A549 (cell line): ENCODE data around the gene SKA3.

Experiments
- CEBPB ChIP-seq, 2 experiments: fragments of >200 bp in 1 of 2; sonication (Bioruptor Twin) in 1 of 2; formaldehyde crosslinking in 1 of 2; IDR thresholded peaks; 2 replicates each; pipeline ENCODE4 v1.6.1; 2012 to 2016
- GATA3 ChIP-seq: IDR thresholded peaks from 2 replicates; pipeline ENCODE4 v1.6.1; 2012; ENCODE audit warnings: borderline replicate concordance
- HDAC2 ChIP-seq: fragments of 200-600 bp; sonication (generic); IDR thresholded peaks from 2 replicates; pipeline ENCODE4 v1.6.1; 2016
- MAZ ChIP-seq: fragments of 150-350 bp; IDR thresholded peaks from 2 replicates; pipeline ENCODE4 v1.6.1; 2014; ENCODE audit warnings: antibody characterized with exemption, low read depth, low read length, borderline replicate concordance
- MYC ChIP-seq: IDR thresholded peaks from 2 replicates; pipeline ENCODE4 v1.6.1; 2012; ENCODE audit warnings: mild to moderate bottlenecking, inconsistent platforms, low read length, improper control_type of control experiment, borderline replicate concordance
- PHF8 ChIP-seq: fragments of 200-600 bp; sonication (generic); IDR thresholded peaks from 2 replicates; pipeline ENCODE4 v1.6.1; 2016; ENCODE audit warnings: low read depth, mild to moderate bottlenecking, antibody characterized with exemption, moderate library complexity, borderline replicate concordance
- POLR2A ChIP-seq: IDR thresholded peaks from 2 replicates; pipeline ENCODE4 v1.6.1; 2012; ENCODE audit warnings: mild to moderate bottlenecking, low read length
- TP53 ChIP-seq: fragments of 250-450 bp; sonication (Bioruptor Pico); IDR thresholded peaks from 2 replicates; pipeline ENCODE4 v1.5.0; 2021; ENCODE audit warnings: mild to moderate bottlenecking, moderate library complexity
- TF ChIP-seq, protein P1 (sequence below): fragments of 150-350 bp; IDR thresholded peaks from 2 replicates; pipeline ENCODE4 v1.6.1; 2014; ENCODE audit warnings: low read depth, mild to moderate bottlenecking, low read length
- TF ChIP-seq, protein P2 (sequence below): fragments of >200 bp; sonication (Bioruptor Twin); formaldehyde crosslinking; IDR thresholded peaks from 3 replicates; pipeline ENCODE4 v1.5.1; 2016
- TF ChIP-seq, protein P3 (sequence below): fragments of 200-600 bp; sonication (generic); IDR thresholded peaks from 2 replicates; pipeline ENCODE4 v1.6.1; 2016; ENCODE audit warnings: antibody characterized with exemption, mild to moderate bottlenecking, moderate library complexity
- TF ChIP-seq, protein P4 (sequence below): fragments of 450-650 bp; IDR thresholded peaks from 2 replicates; pipeline ENCODE4 v1.6.1; 2014; ENCODE audit warnings: antibody characterized with exemption
- TF ChIP-seq, protein P5 (sequence below): fragments of >200 bp; sonication (Bioruptor Twin); formaldehyde crosslinking; IDR thresholded peaks from 3 replicates; pipeline ENCODE4 v1.6.1; 2016

DNA sequence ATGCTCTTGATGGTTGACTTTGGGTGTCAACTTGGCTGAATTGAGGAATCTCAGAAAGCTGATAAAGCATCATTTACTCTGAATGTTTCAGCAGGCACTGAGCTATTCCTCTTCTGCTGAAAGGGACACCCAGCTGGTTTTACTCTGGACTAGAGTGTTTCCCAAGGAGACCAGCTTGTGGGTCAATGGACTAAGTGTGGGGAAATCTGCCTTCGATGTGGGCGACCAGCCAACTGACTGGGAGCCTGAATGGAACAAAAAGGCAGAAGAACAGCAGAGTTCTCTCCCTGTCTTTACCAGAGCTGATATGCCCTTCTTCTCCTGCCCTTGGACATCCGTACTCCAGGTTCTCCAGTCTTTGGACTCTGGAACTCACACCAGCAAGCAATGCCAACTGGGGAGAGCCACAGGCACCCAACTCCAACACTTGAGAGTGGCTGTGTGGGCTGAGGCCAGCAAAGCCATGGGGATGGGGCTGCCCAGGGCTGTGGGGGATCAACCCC is 32.4 kb upstream of the SKA3 start:
- TF ChIP-seq, protein P1, sequence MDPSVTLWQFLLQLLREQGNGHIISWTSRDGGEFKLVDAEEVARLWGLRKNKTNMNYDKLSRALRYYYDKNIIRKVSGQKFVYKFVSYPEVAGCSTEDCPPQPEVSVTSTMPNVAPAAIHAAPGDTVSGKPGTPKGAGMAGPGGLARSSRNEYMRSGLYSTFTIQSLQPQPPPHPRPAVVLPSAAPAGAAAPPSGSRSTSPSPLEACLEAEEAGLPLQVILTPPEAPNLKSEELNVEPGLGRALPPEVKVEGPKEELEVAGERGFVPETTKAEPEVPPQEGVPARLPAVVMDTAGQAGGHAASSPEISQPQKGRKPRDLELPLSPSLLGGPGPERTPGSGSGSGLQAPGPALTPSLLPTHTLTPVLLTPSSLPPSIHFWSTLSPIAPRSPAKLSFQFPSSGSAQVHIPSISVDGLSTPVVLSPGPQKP, result no peak
- TF ChIP-seq, protein P2, sequence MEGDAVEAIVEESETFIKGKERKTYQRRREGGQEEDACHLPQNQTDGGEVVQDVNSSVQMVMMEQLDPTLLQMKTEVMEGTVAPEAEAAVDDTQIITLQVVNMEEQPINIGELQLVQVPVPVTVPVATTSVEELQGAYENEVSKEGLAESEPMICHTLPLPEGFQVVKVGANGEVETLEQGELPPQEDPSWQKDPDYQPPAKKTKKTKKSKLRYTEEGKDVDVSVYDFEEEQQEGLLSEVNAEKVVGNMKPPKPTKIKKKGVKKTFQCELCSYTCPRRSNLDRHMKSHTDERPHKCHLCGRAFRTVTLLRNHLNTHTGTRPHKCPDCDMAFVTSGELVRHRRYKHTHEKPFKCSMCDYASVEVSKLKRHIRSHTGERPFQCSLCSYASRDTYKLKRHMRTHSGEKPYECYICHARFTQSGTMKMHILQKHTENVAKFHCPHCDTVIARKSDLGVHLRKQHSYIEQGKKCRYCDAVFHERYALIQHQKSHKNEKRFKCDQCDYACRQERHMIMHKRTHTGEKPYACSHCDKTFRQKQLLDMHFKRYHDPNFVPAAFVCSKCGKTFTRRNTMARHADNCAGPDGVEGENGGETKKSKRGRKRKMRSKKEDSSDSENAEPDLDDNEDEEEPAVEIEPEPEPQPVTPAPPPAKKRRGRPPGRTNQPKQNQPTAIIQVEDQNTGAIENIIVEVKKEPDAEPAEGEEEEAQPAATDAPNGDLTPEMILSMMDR, result no peak
- TF ChIP-seq PHF8 (no peak), TP53 (CRISPR knock-in tag) (no peak), GATA3 (no peak), POLR2A (no peak), MAZ (no peak), MYC (no peak), HDAC2 (no peak), CEBPB (IDR thresholded peaks at IDR 0.05) (no peak)
- TF ChIP-seq, protein P3, sequence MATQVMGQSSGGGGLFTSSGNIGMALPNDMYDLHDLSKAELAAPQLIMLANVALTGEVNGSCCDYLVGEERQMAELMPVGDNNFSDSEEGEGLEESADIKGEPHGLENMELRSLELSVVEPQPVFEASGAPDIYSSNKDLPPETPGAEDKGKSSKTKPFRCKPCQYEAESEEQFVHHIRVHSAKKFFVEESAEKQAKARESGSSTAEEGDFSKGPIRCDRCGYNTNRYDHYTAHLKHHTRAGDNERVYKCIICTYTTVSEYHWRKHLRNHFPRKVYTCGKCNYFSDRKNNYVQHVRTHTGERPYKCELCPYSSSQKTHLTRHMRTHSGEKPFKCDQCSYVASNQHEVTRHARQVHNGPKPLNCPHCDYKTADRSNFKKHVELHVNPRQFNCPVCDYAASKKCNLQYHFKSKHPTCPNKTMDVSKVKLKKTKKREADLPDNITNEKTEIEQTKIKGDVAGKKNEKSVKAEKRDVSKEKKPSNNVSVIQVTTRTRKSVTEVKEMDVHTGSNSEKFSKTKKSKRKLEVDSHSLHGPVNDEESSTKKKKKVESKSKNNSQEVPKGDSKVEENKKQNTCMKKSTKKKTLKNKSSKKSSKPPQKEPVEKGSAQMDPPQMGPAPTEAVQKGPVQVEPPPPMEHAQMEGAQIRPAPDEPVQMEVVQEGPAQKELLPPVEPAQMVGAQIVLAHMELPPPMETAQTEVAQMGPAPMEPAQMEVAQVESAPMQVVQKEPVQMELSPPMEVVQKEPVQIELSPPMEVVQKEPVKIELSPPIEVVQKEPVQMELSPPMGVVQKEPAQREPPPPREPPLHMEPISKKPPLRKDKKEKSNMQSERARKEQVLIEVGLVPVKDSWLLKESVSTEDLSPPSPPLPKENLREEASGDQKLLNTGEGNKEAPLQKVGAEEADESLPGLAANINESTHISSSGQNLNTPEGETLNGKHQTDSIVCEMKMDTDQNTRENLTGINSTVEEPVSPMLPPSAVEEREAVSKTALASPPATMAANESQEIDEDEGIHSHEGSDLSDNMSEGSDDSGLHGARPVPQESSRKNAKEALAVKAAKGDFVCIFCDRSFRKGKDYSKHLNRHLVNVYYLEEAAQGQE, result no peak
- TF ChIP-seq, protein P4, sequence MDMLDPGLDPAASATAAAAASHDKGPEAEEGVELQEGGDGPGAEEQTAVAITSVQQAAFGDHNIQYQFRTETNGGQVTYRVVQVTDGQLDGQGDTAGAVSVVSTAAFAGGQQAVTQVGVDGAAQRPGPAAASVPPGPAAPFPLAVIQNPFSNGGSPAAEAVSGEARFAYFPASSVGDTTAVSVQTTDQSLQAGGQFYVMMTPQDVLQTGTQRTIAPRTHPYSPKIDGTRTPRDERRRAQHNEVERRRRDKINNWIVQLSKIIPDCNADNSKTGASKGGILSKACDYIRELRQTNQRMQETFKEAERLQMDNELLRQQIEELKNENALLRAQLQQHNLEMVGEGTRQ, result no peak
- TF ChIP-seq, protein P5, sequence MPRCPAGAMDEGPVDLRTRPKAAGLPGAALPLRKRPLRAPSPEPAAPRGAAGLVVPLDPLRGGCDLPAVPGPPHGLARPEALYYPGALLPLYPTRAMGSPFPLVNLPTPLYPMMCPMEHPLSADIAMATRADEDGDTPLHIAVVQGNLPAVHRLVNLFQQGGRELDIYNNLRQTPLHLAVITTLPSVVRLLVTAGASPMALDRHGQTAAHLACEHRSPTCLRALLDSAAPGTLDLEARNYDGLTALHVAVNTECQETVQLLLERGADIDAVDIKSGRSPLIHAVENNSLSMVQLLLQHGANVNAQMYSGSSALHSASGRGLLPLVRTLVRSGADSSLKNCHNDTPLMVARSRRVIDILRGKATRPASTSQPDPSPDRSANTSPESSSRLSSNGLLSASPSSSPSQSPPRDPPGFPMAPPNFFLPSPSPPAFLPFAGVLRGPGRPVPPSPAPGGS, result no peak
